K562 (cell line): ENCODE results near the gene P2RY8. TPM values are rescaled to one million over a fixed set of nuclear protein-coding genes. Genes with fewer than 3 reads are reported as not detected.

Experiments used
- ATAC-seq: fragments of 200-7000 bp; cut with Tn5 transposase; 3 replicates; pipeline ENCODE4 v1.9.1; 2020; ENCODE audit warnings: moderate library complexity
- Bru-seq: library from RNA; stranded (reverse); fragments of 400-500 nt; gene quantifications from one replicate; lab custom pipeline; 2021; lab: Mats Ljungman, UMichigan
- BruChase-seq, 2 experiments: library from RNA; stranded (reverse); fragments of 400-500 nt; gene quantifications; one replicate each; lab custom pipeline; 2021; lab: Mats Ljungman, UMichigan
- BruUV-seq: library from RNA; stranded (reverse); fragments of 400-500 nt; replicated peaks from 2 replicates; lab custom pipeline; 2021; lab: Mats Ljungman, UMichigan
- CTCF ChIA-PET: fragments of 300-600 bp; formaldehyde crosslinking; extraction: SDS; loops from one replicate; lab custom pipeline; 2021; ENCODE audit warnings: low intra/inter-chr PET ratio; lab: Yijun Ruan, JAX
- POLR2A ChIA-PET: fragments of 300-600, 350-650 bp; sonication (Branson Sonifier 250); formaldehyde crosslinking; extraction: SDS; loops from one replicate; lab custom pipeline; 2021; ENCODE audit warnings: antibody characterized with exemption, inconsistent platforms; lab: Yijun Ruan, JAX
- DNase-seq, 4 experiments: peaks; one replicate each; pipeline versions ENCODE4 v3.0.0 to v3.0.0-alpha.2; 2011 to 2018; ENCODE audit warnings: low spot score in 3 of 4, mixed read lengths in 3 of 4; ENCODE audit errors: extremely low read depth in 1 of 4
- FAIRE-seq: peaks from 2 replicates; lab custom pipeline; 2011; peaks lifted over from hg19 to GRCh38; lab: Jason Lieb, UNC
- H2AFZ ChIP-seq: 2 replicates; pipeline ENCODE4 v1.6.0; 2011; ENCODE audit warnings: low read depth, low read length, control low read depth, inconsistent platforms
- H3K27ac ChIP-seq: fragments of 200-600 bp; 3 replicates; pipeline ENCODE4 v1.8.0; 2011; ENCODE audit warnings: low read depth, mild to moderate bottlenecking, control low read depth, inconsistent platforms, low read length, moderate library complexity, mixed read lengths; ENCODE audit errors: extremely low read depth
- H3K27me3 ChIP-seq, 2 experiments: fragments of 300-600 bp in 1 of 2; 2 replicates in 1 of 2; 3 replicates in 1 of 2; pipeline versions ENCODE4 v1.6.0 to v1.8.0; 2011; ENCODE audit warnings: inconsistent platforms in 2 of 2, low read length in 2 of 2, mild to moderate bottlenecking in 1 of 2, mixed read lengths in 1 of 2, moderate library complexity in 1 of 2; ENCODE audit not compliant: control insufficient read depth in 2 of 2, insufficient read depth in 2 of 2
- H3K36me3 ChIP-seq: fragments of 300-600 bp; 3 replicates; pipeline ENCODE4 v1.8.0; 2011; ENCODE audit warnings: mild to moderate bottlenecking, low read length, inconsistent platforms; ENCODE audit not compliant: control insufficient read depth, insufficient read depth
- H3K4me1 ChIP-seq, 2 experiments: fragments of 200-600 bp in 1 of 2; replicated peaks in 1 of 2; 2 replicates in 1 of 2; 3 replicates in 1 of 2; pipeline versions ENCODE4 v1.5.1 to v1.8.0; 2011; ENCODE audit warnings: inconsistent platforms in 2 of 2, low read length in 2 of 2, mild to moderate bottlenecking in 1 of 2, mixed read lengths in 1 of 2, moderate library complexity in 1 of 2; ENCODE audit not compliant: control insufficient read depth in 2 of 2, insufficient read depth in 2 of 2
- H3K4me2 ChIP-seq: 2 replicates; pipeline ENCODE4 v1.6.1; 2011; ENCODE audit warnings: low read length, control low read depth, inconsistent platforms, mixed read lengths; ENCODE audit not compliant: insufficient read depth
- H3K4me3 ChIP-seq: fragments of 200-600 bp; sonication (generic), shearing (Covaris generic); 2 replicates; pipeline ENCODE4 v1.5.1; 2016; ENCODE audit warnings: control low read depth, inconsistent platforms
- H3K79me2 ChIP-seq: fragments of 200-600 bp; 3 replicates; pipeline ENCODE4 v1.8.0; 2011; ENCODE audit warnings: low read length, inconsistent platforms; ENCODE audit not compliant: control insufficient read depth, insufficient read depth
- H3K9ac ChIP-seq, 2 experiments: 2 replicates each; pipeline versions ENCODE4 v1.6.0 to v1.6.1; 2011; ENCODE audit warnings: low read depth in 2 of 2, low read length in 2 of 2, control low read depth in 1 of 2, inconsistent platforms in 1 of 2, mild to moderate bottlenecking in 1 of 2, mixed read lengths in 1 of 2; ENCODE audit not compliant: insufficient read depth in 1 of 2
- H3K9me1 ChIP-seq: one replicate; pipeline ENCODE4 v1.6.0; 2011; ENCODE audit warnings: inconsistent platforms, mild to moderate bottlenecking, low read length, moderate library complexity; ENCODE audit not compliant: control insufficient read depth, insufficient read depth
- H3K9me3 ChIP-seq: replicated peaks from 2 replicates; pipeline ENCODE4 v1.5.1; 2011; ENCODE audit warnings: low read depth, low read length, inconsistent platforms; ENCODE audit not compliant: control insufficient read depth, insufficient read depth
- H4K20me1 ChIP-seq: replicated peaks from 2 replicates; pipeline ENCODE4 v1.6.1; 2011; ENCODE audit warnings: low read length, inconsistent platforms, mixed read lengths; ENCODE audit not compliant: control insufficient read depth, insufficient read depth
- MYNN ChIP-seq, 2 experiments: sonication (generic); formaldehyde crosslinking in 1 of 2; IDR thresholded peaks; 2 replicates each; pipeline versions ENCODE4 v1.5.0 to v1.6.1; 2016 to 2020; ENCODE audit warnings: antibody characterized with exemption in 1 of 2, missing genetic modification reagents in 1 of 2
- NFIC ChIP-seq: fragments of 450-650 bp; IDR thresholded peaks from 2 replicates; pipeline ENCODE4 v1.6.1; 2017; ENCODE audit warnings: mild to moderate bottlenecking, inconsistent platforms
- RAD21 ChIP-seq, 2 experiments: fragments of 250-450 bp in 1 of 2; fragments of 450-650 bp in 1 of 2; sonication (Bioruptor Pico) in 1 of 2; formaldehyde crosslinking in 1 of 2; IDR thresholded peaks in 1 of 2; conservative IDR thresholded peaks in 1 of 2; 2 replicates each; pipeline versions ENCODE4 v1.4.0 to v1.8.0; 2020 to 2022; ENCODE audit warnings: mild to moderate bottlenecking in 2 of 2, moderate library complexity in 1 of 2
- SREBF2 ChIP-seq: sonication (generic); formaldehyde crosslinking; IDR thresholded peaks from 2 replicates; pipeline ENCODE4 v1.4.0; 2020; ENCODE audit warnings: mild to moderate bottlenecking, missing genetic modification reagents
- ZBED1 ChIP-seq: IDR thresholded peaks from 2 replicates; pipeline ENCODE4 v1.6.1; 2014
- ZFP36 ChIP-seq: fragments of 150-350 bp; IDR thresholded peaks from 2 replicates; pipeline ENCODE4 v1.6.1; 2018; ENCODE audit warnings: low read length, low read depth; ENCODE audit not compliant: partially characterized antibody
- WGBS: fragments of 100-300 bp; shearing (Covaris generic); methylation state at CpG from one replicate; pipeline ENCODE4 v1.1.6; 2016; ENCODE audit warnings: low coverage, mixed read lengths; ENCODE audit not compliant: insufficient coverage; ENCODE audit errors: missing lambda C conversion rate; 5-methylcytosine and 5-hydroxymethylcytosine counted together
- in situ Hi-C: fragments of 300-500 bp; cut with MboI; formaldehyde crosslinking; loops from 4 replicates; pipeline ENCODE4 v1.15.0; 2018; ENCODE audit warnings: inconsistent platforms, mixed read lengths
- intact Hi-C: fragments of 100-400 bp; cut with micrococcal nuclease; formaldehyde crosslinking; loops from 2 replicates; pipeline ENCODE4 v1.14.2; 2022
- long read RNA-seq, 3 experiments: library from polyadenylated mRNA in 2 of 3; library from RNA in 1 of 3; unstranded in 2 of 3; stranded (forward) in 1 of 3; transcript quantifications; one replicate each; pipeline ENCODE4 v2.0.0, GENCODE V29; 2019 to 2022
- polyA minus RNA-seq, 3 experiments: library from RNA; depleted of rRNA, polyadenylated mRNA; stranded (reverse); fragments of >200 nt; gene quantifications; 2 replicates each; pipeline ENCODE4 v1.2.3, GENCODE V29; 2011
- polyA plus RNA-seq, 8 experiments: library from polyadenylated mRNA; depleted of rRNA in 4 of 8; stranded (reverse) in 5 of 8; unstranded in 3 of 8; fragments of >200 nt; fragmentation: Nextera tagmentation in 2 of 8; fragmentation: Illumina TruSeq in 1 of 8; extraction: Ambion mirVana in 2 of 8; extraction: Trizol in 1 of 8; gene quantifications; 2 replicates each; pipeline versions ENCODE4 v1.2.1 to v1.2.3, GENCODE V29; 2011 to 2014; ENCODE audit warnings: inconsistent platforms in 1 of 8, missing spikeins in 1 of 8
- total RNA-seq, 7 experiments: library from RNA; depleted of rRNA in 6 of 7; stranded (reverse); fragments of >200 nt in 6 of 7; fragmentation: Illumina TruSeq in 2 of 7; extraction: Trizol in 2 of 7; gene quantifications; 2 replicates each; pipeline versions ENCODE4 v1.2.1 to v1.2.3, GENCODE V29; 2011 to 2021; ENCODE audit warnings: low replicate concordance in 1 of 7
- TF ChIP-seq, protein P1 (sequence below), 2 experiments: fragments of 450-650 bp; IDR thresholded peaks; 2 replicates each; pipeline ENCODE4 v1.6.1; 2016; ENCODE audit warnings: mild to moderate bottlenecking in 2 of 2, borderline replicate concordance in 1 of 2, low read depth in 1 of 2, moderate library complexity in 1 of 2

P2RY8 gene, protein sequence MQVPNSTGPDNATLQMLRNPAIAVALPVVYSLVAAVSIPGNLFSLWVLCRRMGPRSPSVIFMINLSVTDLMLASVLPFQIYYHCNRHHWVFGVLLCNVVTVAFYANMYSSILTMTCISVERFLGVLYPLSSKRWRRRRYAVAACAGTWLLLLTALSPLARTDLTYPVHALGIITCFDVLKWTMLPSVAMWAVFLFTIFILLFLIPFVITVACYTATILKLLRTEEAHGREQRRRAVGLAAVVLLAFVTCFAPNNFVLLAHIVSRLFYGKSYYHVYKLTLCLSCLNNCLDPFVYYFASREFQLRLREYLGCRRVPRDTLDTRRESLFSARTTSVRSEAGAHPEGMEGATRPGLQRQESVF
- 0.12 TPM in 1 of 2 replicates, not detected in the other for total RNA-seq (2011; cell fraction: chromatin; rRNA removed; ENCODE audit: low replicate concordance)
- 0.50 TPM in 1 of 2 replicates, not detected in the other for total RNA-seq (2011; cell fraction: nucleolus; rRNA removed)
- total RNA-seq (2011; cell fraction: nucleoplasm; rRNA removed), result not detected in 2 replicates
- total RNA-seq (2014; rRNA removed) (0.08 and 0.09 TPM in 2 replicates), total RNA-seq (2014; rRNA removed; fragmentation: Illumina TruSeq; extraction: Trizol) (0.03 and 0.04 TPM in 2 replicates), total RNA-seq (2015; rRNA removed; fragmentation: Illumina TruSeq; extraction: Trizol) (0.57 and 0.69 TPM in 2 replicates), total RNA-seq (2021) (0.31 and 0.72 TPM in 2 replicates), polyA plus RNA-seq (2011; rRNA removed) (not detected in 2 replicates), polyA plus RNA-seq (2014; fragmentation: Illumina TruSeq; extraction: Trizol) (0.07 and 0.14 TPM in 2 replicates), polyA plus RNA-seq (2014; fragmentation: Nextera tagmentation; extraction: Ambion mirVana) (not detected), polyA plus RNA-seq (2014; rRNA removed) (0.04 and 0.07 TPM in 2 replicates), polyA minus RNA-seq (2011; rRNA and poly(A)+ RNA removed) (not detected in 2 replicates), Bru-seq, nascent RNA (percentile 11 among the genes with signal in this experiment), BruChase-seq, experiment 1, labeled RNA remaining after a 2-hour chase (percentile 12 among the genes with signal in this experiment), BruChase-seq, experiment 2, labeled RNA remaining after a 6-hour chase (percentile 7 among the genes with signal in this experiment)
- 0.03 and 0.06 TPM in 2 replicates for polyA plus RNA-seq (2011; cell fraction: cytosol; rRNA removed)
- 0.06 TPM in 1 of 2 replicates, not detected in the other for polyA plus RNA-seq (2011; cell fraction: nucleus; rRNA removed)
- 0.65 and 4.6 TPM in 2 replicates for polyA plus RNA-seq (2012)
- not detected in 2 replicates for polyA minus RNA-seq (2011; cell fraction: cytosol; rRNA and poly(A)+ RNA removed)
- polyA minus RNA-seq (2011; cell fraction: nucleus; rRNA and poly(A)+ RNA removed), result not detected in 2 replicates
- long read RNA-seq, experiment 1, result 0 reads
- long read RNA-seq, experiment 2, result 0 reads
- long read RNA-seq, experiment 3, result 0 reads

DNA sequence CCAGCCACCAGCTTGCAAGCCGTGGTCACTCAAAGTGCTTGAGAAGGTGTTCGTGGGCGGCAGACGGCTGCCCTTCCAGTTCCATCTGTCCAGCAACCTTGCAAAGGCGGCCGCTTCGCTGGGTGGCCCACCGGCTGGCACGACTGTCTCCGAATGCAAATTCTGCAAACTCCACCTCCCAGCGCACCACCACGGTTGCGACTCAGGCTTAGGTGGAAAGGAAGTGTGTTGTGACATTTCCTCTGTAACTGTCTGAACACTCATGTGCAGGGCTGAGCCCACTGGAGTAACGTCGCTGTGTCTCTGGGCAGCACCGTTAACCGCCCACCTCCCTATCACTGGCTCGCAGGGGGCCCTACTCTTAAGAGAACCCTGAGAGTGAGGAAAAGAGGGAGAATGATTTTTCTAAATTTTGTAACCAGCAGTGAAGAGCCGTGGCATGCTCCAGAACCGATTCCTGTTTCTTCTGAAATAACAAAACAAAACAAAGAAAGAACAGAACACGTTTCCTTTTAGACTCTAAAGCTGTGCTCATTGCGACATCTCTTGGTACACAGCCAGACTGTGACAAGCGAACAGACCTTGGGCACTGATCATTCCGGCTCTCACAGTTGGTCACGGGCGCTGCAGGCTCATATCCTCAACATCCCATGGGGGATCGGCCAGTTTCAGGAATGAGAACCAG is at the start of gene P2RY8:
Gene P2RY8, minus strand, starts transcription at position 155 of the 685 bp plus-strand sequence. CDS start 70,627 bp downstream, outside the sequence.
- ATAC-seq (peak; percentile 67), FAIRE-seq (no peak), DNase-seq (peak in 1 of 4 experiments; percentile 12)
- Histone ChIP-seq H3K4me3 (no peak within 1 kb of the TSS), H4K20me1 (no peaks in the 10 kb centered on the region), H3K36me3 (no peaks in the 10 kb centered on the region), H2AFZ (peak within 1 kb of the TSS; percentile 52; the same call in 1 of the 2 replicates), H3K79me2 (no peaks in the 10 kb centered on the region), H3K9me3 (no peaks in the 10 kb centered on the region), H3K4me2 (no peak within 1 kb of the TSS), H3K9me1 (no peaks in the 10 kb centered on the region), H3K27ac (no peak within 1 kb of the TSS), H3K27me3 (no peaks in the 10 kb centered on the region), H3K4me1 (peaks cover 0 to 5% of the 10 kb centered on the region in 2 experiments; a peak in 2 of 5 replicates), H3K9ac (peak within 1 kb of the TSS in 1 of 2 experiments; percentile 52; a peak in 2 of 4 replicates)
- intact Hi-C loops (loop anchor here (5.0 kb wide), 1 partner anchor 85 kb away; the partner anchor contains the start of gene ASMTL), in situ Hi-C loops (loop anchor here (5.0 kb wide), 1 partner anchor 55 kb away; no protein-coding TSS in a partner anchor)
- 28% methylated on average over 20 of the region's 27 CpGs for WGBS
- no TSS peak for BruUV-seq
- CTCF ChIA-PET, result no interaction called here
- POLR2A ChIA-PET, result no interaction called here
- TF ChIP-seq, protein P1, sequence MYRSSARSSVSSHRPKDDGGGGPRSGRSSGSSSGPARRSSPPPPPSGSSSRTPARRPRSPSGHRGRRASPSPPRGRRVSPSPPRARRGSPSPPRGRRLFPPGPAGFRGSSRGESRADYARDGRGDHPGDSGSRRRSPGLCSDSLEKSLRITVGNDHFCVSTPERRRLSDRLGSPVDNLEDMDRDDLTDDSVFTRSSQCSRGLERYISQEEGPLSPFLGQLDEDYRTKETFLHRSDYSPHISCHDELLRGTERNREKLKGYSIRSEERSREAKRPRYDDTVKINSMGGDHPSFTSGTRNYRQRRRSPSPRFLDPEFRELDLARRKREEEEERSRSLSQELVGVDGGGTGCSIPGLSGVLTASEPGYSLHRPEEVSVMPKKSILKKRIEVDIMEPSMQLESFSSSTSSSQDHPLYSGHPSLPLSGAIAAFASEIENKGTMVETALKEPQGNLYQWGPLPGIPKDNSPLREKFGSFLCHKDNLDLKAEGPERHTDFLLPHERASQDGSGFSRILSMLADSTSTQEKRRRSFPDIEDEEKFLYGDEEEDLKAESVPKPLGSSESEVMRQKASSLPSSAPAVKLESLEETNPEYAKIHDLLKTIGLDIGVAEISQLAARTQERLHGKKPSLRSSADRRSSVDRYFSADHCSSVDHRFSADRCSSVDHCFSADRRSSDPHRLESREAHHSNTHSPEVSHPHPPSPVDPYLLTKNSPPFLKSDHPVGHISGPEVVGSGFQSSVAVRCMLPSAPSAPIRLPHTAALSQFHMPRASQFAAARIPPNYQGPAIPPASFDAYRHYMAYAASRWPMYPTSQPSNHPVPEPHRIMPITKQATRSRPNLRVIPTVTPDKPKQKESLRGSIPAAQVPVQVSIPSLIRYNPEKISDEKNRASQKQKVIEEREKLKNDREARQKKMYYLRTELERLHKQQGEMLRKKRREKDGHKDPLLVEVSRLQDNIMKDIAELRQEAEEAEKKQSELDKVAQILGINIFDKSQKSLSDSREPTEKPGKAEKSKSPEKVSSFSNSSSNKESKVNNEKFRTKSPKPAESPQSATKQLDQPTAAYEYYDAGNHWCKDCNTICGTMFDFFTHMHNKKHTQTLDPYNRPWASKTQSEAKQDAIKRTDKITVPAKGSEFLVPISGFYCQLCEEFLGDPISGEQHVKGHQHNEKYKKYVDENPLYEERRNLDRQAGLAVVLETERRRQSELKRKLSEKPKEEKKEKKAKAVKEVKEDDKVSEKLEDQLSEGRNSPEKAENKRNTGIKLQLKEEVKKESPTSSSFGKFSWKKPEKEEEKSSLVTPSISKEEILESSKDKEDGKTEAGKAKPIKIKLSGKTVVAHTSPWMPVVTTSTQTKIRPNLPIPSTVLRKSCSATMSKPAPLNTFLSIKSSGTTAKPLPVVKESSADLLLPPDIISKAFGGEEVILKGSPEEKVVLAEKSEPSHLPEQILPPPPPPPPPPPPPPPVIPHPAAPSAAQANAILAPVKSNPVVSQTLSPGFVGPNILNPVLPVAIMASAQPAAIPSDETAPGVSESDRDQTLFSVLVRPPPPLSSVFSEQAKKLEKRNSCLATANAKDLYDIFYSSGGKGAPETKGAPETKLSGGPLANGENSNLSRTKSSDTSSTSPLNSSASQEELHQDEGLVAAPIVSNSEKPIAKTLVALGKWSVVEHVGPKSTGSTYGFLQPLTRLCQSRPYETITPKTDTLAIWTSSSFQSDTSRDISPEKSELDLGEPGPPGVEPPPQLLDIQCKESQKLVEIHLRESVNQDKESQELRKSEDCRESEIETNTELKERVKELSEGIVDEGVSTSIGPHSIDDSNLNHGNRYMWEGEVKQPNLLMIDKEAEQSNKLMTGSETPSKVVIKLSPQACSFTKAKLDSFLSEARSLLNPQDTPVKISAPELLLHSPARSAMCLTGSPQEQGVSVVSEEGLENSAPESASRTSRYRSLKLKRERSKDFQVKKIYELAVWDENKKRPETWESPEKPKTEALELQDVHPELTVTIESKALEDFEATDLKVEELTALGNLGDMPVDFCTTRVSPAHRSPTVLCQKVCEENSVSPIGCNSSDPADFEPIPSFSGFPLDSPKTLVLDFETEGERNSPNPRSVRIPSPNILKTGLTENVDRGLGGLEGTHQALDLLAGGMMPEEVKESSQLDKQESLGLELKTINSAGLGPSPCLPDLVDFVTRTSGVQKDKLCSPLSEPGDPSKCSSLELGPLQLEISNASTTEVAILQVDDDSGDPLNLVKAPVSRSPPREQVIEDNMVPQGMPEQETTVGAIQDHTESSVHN (IDR thresholded peaks at IDR 0.05; ENCODE audit: borderline replicate concordance in 1 of 2, low read depth in 1 of 2), result no peak
- TF ChIP-seq NFIC, result peak; percentile 46; the same call in 1 of the 2 replicates
- TF ChIP-seq MYNN (IDR thresholded peaks at IDR 0.05), result no peak
- no peak for TF ChIP-seq MYNN (CRISPR knock-in tag; IDR thresholded peaks at IDR 0.05)
- TF ChIP-seq SREBF2 (CRISPR knock-in tag), result no peak
- TF ChIP-seq ZFP36, result peak; percentile 13
- TF ChIP-seq RAD21 (CRISPR knock-in tag; conservative IDR thresholded peaks at IDR 0.05 in 1 of 2, IDR thresholded peaks at IDR 0.05 in 1 of 2), result peak; percentile 37 to 42
- TF ChIP-seq ZBED1, result no peak
